GM21423 (cell line): ENCODE results near the gene RPRD1A.
"Not testable (repeated sequence)": the region's sequence is repeated elsewhere in the genome, so short reads cannot be mapped to it uniquely, and the experiment has no call there.

Source experiments
- ATAC-seq: cut with Tn5 transposase; IDR thresholded peaks from one replicate; pipeline ENCODE4 v1.9.1; 2021; ENCODE audit warnings: mild to moderate bottlenecking, moderate library complexity; ENCODE audit not compliant: unreplicated experiment

RPRD1A gene

DNA sequence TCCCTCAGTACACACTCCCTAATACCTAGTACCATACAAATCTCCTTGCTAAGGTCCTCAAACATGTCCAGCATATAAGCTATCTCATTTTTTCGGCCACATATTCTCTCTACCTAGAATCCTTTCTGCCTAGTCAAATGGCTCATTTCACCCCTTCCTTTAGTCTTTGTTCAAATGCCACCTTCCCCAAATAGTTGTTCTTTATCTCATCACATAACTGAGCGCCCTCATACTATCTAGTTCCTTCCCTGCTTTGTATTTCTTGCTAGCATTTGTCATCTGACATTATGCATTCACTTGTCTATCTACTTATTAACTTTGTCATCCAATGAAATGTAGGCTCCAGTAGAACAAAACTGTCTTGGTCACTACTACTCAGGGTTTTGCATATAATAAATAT is 35.5 kb downstream of the RPRD1A start:
- ATAC-seq = no peak

DNA sequence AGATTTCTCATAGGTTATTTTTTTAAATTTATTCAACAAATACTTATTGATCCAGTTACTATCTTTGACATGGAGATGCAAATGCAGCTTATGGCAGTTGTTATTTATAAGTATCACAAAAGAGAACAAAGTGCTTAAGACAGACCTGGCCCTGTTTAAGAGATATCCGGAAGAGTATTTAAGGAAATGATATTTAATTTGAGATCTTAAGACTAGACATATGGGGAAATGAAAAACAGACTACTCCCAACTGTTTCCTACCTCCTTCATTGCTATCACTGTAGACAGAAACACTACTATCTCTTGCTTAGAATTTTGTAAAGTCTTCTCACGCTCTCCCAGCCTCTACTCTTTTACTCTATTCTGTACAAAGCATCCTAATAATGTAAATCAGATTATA is 36.0 kb downstream of the RPRD1A start:
- no peak for ATAC-seq

DNA sequence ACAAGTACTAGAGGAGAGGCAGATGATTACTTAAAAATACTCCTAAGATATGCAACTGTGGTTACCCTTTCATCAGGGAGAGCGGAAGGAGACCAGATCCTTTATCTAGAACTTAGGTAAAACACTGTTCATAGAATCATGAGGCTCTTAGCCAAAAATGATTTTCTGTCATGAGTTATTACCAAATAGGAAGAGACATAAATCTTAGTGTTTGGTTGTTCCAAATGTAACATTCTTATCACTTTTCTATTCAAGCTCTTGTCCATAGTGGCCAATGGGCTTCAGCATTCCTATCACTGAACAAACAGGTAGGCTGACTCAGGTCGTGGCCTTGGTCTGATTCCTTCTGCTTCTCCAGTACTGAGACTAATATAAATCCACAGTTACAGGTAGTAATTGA is 38.5 kb downstream of the RPRD1A start:
- no peak for ATAC-seq

DNA sequence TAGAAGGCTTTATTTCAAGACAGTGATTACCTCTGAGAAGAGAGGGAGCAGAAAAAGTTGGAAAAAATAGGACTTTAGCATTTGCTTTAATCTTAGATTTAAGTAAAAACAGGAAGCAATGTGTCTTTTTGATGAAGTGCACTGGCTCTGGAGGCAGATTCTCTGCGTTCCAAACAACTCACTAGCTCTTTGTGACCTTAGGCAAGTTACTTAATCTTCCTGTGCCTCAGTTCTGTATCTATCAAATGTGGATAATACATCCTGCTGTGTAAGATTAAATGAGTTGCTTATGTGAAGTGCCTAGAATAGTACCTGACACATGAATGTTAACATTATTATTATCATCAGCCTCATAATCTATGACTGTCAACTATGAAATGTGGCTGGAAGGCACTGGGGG is 42.3 kb downstream of the RPRD1A start:
- no peak for ATAC-seq

DNA sequence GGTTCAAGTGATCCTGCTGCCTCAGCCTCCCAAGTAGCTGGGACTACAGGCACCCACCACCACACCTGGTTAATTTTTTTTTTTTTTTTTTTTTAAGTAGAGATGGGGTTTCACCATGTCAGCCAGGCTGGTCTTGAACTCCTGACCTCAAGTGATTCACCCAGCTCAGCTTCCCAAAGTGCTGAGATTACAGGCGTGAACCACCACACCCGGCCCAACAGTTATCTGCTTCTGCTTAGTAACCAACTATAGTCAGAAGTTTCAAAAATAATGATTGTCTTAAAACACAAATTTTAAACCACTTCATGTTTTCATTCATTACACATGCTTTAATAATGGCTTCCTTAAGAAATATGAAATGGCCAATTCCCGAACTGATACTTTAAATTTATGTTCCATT is 43.1 kb downstream of the RPRD1A start:
- ATAC-seq = not testable (repeated sequence)

DNA sequence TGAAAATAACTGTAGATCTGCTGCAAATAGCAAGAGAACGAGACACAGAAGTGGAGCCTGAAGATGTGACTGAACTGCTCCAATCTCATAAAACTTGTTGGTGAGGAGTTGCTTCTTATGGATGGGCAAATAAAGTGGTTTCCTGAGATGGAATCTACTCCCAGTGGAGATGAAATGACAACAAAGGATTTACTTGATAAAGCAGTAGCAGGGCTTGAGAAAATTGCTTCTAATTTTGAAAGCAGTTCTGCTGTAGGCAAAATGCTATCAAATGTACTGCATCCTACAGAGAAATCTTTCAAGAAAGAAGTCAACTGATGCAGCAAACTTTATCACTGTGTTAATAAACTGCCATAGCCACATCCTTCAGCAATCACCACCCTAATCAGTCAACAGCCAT is 44.0 kb downstream of the RPRD1A start:
- no peak for ATAC-seq

DNA sequence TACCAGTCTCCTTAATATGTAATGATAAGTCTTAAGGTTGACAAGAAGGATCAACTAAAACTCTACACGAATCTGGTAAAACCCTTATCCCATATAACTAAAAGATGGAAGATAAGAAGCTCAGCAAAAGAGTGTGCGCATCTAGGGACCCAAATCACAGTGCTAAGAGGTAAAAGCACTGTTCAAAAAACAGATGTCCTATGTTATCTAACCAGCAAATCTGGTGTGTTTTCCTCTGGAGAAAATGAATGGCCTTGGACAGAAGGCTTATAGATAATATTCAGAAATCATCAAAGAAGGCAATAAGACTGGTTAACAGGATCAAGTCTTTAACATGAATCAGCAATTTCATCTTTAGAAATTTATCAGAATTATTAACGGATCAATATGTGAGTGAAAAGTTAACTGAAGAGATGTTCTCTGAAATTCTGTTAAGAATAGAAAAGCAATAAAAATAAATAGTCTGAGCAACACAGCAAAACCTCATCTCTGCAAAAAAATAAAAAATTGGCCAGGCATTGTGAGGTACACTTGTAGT is 47.1 kb downstream of the RPRD1A start:
- no peak for ATAC-seq

DNA sequence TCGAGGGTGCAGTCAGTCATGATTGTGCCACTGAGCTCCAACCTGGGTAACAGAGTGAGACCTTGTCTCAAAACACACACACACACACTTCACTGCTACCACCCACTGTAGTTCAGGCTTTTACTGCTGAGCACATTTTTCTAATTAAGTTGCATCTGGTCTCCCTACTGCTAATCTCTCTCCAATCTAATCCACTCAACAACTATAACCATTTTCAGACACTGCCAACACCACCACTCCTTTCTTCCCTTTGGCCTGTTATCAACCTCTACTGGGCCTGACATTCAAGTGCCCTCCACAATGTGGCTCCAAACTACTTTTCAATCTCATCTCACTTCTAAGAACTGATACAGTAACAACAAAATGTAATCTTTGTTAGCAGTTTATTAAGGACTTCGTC is 50.1 kb downstream of the RPRD1A start:
- no peak for ATAC-seq

DNA sequence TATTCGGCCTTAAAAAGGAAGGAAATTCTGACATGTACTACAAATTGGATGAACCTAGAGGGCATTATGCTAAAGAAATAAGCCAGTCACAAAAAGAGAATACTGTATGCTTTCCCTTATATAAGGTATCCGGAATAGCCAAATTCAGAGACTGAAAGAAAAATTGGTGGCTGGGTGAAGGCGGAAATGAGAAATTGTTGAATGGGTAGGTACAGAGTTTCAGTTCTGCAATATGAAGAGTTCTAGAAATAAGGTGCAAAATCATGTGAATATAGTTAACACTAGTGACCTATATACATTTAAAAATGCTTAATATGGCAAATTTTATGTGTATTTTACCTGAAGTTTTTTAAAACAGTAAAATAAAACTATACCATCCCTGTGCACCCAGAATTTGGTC is 51.7 kb downstream of the RPRD1A start:
- peak; percentile 94 for ATAC-seq

DNA sequence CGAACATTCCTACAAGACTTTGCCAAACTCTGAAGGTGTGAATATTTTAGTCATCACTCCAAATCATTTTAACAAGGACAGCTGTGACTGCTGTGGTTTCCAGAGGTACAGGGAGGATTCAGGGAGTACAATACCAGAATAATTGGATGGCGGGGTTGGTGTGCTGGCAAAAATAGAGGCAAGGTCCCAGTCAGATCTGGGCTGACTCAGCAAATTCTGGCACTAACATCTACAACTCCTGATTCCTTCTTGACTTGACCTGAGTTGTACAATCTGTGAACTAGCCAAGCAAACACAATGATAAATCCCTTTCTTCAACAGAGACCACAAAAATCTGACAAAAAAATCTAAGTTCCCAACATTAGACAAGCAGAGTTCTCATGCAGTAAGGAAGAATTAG is 54.5 kb downstream of the RPRD1A start:
- ATAC-seq = no peak

DNA sequence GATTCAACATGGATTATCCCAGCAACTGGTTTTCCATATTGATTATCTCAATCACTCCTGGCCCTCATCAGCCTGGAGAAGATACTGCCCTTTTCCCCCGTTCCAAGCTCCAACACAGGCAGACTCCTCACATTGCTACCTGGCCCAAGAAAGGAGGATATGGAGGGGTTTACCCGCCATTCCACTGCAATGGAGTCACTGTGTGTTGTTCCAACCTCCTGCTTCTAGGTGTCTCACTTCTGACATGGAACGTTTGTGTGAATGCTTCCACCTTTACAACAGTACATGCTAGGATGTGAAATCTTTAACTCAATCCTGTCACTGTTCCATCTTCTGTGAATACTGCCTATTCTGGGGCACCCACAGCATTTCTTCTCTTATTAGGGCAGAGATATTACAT is 58.1 kb downstream of the RPRD1A start:
- ATAC-seq = no peak

DNA sequence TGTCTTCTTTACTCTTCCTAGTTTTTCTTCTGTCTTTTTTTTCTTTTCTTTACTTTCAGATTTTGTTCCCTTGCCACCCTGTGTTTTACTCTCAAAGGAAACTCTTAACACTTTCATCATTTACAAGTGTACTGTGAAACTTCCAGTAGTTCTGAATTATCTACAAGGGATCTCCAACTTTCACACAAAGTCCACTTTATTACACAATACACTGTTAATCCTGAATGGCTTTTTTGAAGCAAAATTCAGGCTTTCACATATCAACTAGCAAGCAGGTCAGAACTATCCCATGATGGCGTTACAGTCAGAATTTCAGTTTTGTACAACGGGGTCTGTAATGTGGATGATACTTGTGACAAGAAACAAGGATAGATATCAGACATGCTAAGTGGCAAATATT is 60.4 kb downstream of the RPRD1A start:
- no peak for ATAC-seq

DNA sequence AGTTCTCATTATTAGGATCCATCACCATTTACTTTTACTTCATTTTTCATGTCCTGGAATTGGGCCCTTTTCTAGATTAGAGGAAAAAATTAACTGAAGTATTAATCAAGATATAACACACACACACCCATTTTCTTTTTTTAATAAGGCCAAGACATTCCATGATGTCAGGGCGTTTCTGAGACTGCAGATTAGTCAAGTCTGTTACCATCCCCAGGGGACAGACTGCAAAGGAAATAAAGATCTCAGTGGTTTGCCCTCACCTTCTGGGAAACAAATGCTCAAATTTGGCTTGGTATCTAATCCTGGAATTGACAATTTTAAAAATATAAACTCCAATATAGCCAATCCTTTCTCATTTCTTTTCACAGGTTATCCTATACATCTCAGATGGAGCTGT is 67.4 kb downstream of the RPRD1A start:
- ATAC-seq = no peak

DNA sequence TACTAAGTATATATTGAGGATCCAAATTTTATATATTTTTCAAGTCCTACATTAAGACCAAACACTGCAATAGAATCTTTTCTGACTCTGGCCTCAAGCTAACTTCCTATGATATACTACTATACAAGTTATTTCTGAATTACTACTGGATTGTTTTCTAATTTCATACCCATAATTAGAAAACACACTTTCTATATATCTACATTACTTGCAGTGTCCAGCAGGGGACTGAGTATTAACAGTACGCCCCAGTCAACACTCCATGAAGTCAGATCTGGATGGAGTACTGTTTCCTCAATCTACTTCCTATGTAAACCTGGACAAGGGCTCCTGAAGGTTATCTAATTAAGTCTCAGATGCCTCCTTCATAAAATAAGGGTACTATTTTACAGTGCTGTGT is 68.4 kb downstream of the RPRD1A start:
- ATAC-seq = no peak

DNA sequence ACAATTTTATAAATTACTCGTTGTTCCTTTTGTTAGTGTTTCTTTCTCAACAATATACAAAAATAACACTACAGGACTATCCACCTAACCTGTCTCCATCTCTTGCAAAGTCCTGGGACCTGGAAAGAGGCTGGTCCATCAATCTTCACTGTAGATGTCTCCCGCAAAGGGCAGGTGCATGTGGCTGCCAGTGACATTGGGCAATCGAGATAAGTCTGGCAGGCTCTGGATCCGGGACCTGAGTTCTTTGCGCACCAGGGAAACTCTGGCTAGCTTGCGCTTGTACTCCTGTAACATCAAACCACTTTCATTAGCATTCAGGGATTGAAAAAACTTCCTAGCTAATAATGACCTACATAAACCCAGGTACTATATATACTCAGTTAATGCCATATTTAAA is 74.3 kb downstream of the RPRD1A start:
- no peak for ATAC-seq

DNA sequence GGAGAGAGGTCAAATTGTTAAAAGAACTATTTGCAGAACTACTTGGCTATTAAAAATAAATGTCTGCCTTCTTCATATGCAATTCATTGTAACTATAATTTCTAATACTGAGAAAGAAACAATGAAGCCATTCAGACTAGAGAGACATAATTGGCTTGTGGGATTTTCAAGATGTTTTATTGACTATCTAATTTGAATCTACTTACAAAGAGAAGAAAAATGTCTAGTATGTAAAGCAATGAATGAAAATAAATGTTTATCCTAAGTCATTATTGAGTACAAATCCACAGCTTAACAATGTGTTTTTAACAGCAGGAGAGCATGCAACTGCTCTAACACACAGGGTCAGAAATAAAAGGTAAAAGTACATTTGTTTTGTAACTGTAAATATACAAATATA is 75.7 kb downstream of the RPRD1A start:
- no peak for ATAC-seq

DNA sequence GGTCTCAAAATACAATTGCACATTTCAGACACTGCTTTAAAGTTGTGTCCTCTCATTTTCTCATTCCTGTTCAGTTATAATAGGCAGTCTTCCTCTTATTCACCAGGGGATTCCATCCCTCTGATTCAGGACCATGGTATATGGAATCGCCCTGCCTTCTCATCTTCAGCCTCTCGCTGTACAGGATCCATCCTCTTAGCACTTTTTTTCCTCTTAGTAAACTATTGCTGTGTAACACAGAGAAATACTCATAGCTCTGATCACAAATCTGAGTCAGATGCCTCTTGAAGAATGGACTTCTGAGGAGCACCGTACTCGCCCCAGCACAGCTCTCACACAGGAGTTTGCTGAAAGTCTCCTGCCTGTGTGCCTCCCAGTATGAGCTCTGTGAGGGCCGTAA is 83.5 kb downstream of the RPRD1A start:
- no peak for ATAC-seq

DNA sequence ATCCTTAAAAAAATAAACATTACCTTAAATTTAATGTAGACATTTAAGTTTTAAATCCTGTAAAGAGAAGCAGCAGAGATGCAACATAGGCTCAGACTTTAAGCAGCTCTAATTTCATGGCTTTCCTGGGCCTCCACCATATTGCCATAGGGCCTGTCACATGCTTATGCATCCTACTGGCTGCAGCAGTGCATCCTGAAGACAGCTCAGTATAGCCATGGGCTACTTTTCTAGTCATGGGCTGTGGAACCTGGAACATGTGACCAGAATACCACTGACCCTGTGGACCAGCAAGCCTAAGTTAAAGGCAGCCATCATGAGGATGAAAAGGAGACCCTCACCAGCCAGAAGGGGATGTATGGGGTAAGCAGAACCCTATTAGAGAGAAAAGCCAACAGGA is 84.2 kb downstream of the RPRD1A start:
- no peak for ATAC-seq

DNA sequence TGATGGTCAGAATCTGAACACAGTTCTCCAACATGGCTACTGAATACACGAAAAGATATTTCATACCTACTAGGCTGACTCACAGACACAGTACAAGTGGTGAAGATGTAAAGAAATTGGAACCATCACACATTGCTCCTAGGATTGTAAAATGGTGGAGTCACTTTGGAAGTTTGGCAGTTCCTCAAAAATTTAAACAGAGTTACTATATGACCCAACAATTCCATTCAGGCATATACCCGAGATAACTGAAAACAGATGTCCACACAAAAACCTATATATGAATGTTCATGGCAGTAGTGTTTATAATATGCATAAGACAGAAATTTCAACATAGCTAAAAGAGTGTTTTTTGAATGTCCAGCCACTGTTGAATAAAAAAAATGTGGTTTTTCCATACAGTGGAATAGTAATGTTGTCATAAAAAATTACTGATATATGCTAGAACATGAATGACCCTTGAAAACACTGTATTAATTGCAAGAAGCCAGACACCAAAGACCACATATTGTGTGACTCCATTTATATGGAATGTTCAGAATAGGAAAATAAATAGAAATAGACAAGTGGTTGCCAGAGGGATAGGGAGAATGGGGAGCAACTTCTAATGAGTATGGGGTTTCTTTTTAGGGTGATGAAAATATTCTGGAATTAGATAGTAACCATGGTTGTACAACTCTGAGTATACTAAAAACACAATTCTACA is 84.8 kb downstream of the RPRD1A start:
- no peak for ATAC-seq

DNA sequence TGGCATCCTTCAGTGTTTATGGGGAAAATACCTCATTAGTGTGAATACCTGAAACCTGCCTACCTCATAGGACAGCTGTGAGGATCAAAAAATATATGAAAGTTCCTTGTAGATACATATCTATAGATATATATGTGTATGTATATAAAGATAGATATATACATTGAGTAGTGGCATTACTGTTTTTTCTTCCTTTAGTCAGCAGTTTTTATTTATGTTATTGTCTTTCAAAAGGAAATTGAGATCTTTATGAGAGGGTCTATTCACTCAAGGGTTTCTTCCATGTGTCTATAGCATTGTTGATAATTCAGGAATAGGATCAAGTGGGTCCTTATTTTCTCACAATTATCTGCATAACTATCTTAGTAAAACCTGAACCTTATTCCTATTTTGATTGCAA is 88.2 kb downstream of the RPRD1A start:
- no peak for ATAC-seq

DNA sequence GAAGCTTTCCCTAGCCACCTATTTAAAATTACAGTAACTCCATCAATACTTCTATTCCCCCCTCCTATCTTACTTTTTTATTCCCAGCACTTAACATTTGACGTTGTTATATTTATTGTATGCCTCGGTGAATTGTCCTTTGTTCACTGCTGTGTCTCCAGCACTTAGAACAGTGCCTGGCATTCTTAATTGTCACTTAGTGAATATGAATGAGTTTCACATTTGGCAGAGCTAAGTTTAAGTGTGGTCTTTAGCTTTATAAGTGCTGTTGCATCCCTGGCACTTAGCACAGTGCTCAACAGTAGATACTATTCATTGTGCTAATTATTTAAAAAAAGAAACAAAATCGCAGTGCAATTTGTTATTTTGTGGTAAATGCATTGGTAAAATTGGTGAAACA is 93.2 kb downstream of the RPRD1A start:
- no peak for ATAC-seq

DNA sequence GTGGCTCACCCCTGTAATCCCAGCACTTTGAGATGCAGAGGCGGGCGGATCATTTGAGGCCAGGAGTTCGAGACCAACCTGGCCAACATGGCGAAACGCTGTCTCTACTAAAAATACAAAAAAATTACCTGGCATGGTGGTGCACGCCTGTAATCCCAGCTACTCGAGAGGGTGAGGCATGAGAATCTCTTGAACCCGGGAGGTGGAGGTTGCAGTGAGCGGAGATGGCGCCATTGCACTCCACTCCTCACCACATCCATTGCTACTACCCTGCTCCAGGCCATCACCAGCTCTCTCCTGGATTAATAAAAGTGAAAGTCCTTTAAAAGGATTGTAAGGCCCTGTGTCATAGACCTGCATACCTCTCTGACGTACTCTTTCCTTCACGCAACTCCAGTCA is 93.7 kb downstream of the RPRD1A start:
- ATAC-seq = no peak
